Esophagus muscularis mucosa (tissue), 4 donors: ENCODE data around the gene NRXN3. TPM values are rescaled to one million over a fixed set of nuclear protein-coding genes. Genes with fewer than 3 reads are reported as not detected.

Experiments used
- DNase-seq: peaks from one replicate; pipeline ENCODE4 v3.0.0-alpha.2; 2017; ENCODE audit errors: extremely low spot score
- H3K27ac ChIP-seq, 4 donors: fragments of 200-600 bp; sonication (generic); replicated peaks in 1 of 4; 1 replicate in 3 of 4; 2 replicates in 1 of 4; pipeline ENCODE4 v1.5.1; 2016 to 2019; ENCODE audit warnings: mild to moderate bottlenecking in 1 of 4
- H3K27me3 ChIP-seq, 4 donors: fragments of 200-600 bp; sonication (generic); one replicate each; pipeline versions ENCODE4 v1.5.1 to v1.6.0; 2016 to 2019
- H3K36me3 ChIP-seq, 4 donors: fragments of 200-600 bp; sonication (generic); one replicate each; pipeline ENCODE4 v1.5.1; 2016 to 2019
- H3K4me1 ChIP-seq, 4 donors: fragments of 200-600 bp; sonication (generic); one replicate each; pipeline ENCODE4 v1.5.1; 2016 to 2019
- H3K4me3 ChIP-seq, 4 donors: fragments of 200-600 bp; sonication (generic); 1 replicate in 2 of 4; 2 replicates in 2 of 4; pipeline ENCODE4 v1.5.1; 2016 to 2019; ENCODE audit warnings: mild to moderate bottlenecking in 4 of 4, moderate library complexity in 1 of 4
- H3K9me3 ChIP-seq, 4 donors: fragments of 200-600 bp; sonication (generic); 1 replicate in 3 of 4; 2 replicates in 1 of 4; pipeline ENCODE4 v1.5.1; 2016 to 2019
- EP300 ChIP-seq: sonication (generic); formaldehyde crosslinking; IDR thresholded peaks from one replicate; pipeline ENCODE4 v1.6.1; 2017; ENCODE audit warnings: antibody characterized with exemption
- POLR2A ChIP-seq: fragments of 450-650 bp; IDR thresholded peaks from one replicate; pipeline ENCODE4 v1.6.1; 2017; ENCODE audit warnings: antibody characterized with exemption, moderate library complexity, mild to moderate bottlenecking, low read depth
- POLR2AphosphoS5 ChIP-seq, 2 donors: sonication (generic); formaldehyde crosslinking; IDR thresholded peaks; one replicate each; pipeline ENCODE4 v1.6.1; 2017; ENCODE audit warnings: antibody characterized with exemption in 2 of 2
- WGBS: methylation state at CpG from one replicate; pipeline ENCODE4 v1.1.5; 2018; 5-methylcytosine and 5-hydroxymethylcytosine counted together
- intact Hi-C: fragments of 100-400 bp; cut with DNase I; formaldehyde crosslinking; loops from one replicate; pipeline ENCODE4 v1.15.1; 2023
- total RNA-seq, 4 donors: library from RNA; depleted of rRNA; stranded (reverse); fragments of >200 nt; gene quantifications; one replicate each; pipeline versions ENCODE4 v1.1.0 to v1.2.1, GENCODE V29; 2016
- TF ChIP-seq, protein P1 (sequence below), 3 experiments: fragments of 200-600 bp in 2 of 3; fragments of 450-650 bp in 1 of 3; sonication (generic) in 2 of 3; IDR thresholded peaks; one replicate each; pipeline ENCODE4 v1.5.1; 2017 to 2019; ENCODE audit warnings: antibody characterized with exemption in 3 of 3, mild to moderate bottlenecking in 2 of 3, moderate library complexity in 1 of 3

The NRXN3 gene
- total RNA-seq, 4 donors from 2014 or later = 71.1 to 159 (median 122) TPM

DNA sequence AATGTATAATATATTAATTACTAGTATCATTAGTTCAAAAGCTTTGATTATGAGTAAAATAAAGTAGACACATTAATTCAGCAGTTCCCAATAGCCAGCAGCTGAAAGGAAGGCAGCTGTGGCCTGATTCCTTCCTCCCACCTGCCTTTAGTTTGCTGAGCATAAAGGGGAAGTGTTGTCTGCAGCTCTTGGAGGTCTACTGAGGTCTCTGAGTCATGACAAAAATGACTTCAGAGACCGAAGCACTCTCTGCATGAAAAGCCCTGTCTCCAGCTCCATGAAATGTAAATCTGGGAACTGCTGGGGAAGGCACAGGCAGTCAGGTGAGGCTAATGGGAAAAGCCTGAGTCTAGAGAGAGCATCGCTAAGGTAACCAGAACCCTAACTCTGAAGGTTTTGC, 165.4 kb downstream of the NRXN3 start:
- TF ChIP-seq, protein P1, sequence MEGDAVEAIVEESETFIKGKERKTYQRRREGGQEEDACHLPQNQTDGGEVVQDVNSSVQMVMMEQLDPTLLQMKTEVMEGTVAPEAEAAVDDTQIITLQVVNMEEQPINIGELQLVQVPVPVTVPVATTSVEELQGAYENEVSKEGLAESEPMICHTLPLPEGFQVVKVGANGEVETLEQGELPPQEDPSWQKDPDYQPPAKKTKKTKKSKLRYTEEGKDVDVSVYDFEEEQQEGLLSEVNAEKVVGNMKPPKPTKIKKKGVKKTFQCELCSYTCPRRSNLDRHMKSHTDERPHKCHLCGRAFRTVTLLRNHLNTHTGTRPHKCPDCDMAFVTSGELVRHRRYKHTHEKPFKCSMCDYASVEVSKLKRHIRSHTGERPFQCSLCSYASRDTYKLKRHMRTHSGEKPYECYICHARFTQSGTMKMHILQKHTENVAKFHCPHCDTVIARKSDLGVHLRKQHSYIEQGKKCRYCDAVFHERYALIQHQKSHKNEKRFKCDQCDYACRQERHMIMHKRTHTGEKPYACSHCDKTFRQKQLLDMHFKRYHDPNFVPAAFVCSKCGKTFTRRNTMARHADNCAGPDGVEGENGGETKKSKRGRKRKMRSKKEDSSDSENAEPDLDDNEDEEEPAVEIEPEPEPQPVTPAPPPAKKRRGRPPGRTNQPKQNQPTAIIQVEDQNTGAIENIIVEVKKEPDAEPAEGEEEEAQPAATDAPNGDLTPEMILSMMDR (IDR thresholded peaks at IDR 0.05) = no peak
- no peak for TF ChIP-seq POLR2AphosphoS5 (IDR thresholded peaks at IDR 0.05)
- no peak for TF ChIP-seq EP300
- TF ChIP-seq POLR2A = no peak
- H3K36me3 ChIP-seq = no peaks in the 10 kb centered on the region
- 71% methylated on average over 2 of the region's 2 CpGs for WGBS
- intact Hi-C loops = no loop called here
- H3K27ac ChIP-seq = no peak overlapping the region
- no peaks in the 10 kb centered on the region for H3K4me1 ChIP-seq
- no peak overlapping the region for H3K4me3 ChIP-seq
- H3K9me3 ChIP-seq = no peaks in the 10 kb centered on the region
- no peak for DNase-seq
- H3K27me3 ChIP-seq = peaks cover 0 to 5% (median 0%) of the 10 kb centered on the region in 4 donors

- DNase-seq = no peak
- TF ChIP-seq, protein P1 (IDR thresholded peaks at IDR 0.05) = no peak
- TF ChIP-seq EP300 = no peak
- TF ChIP-seq POLR2AphosphoS5 (IDR thresholded peaks at IDR 0.05) = no peak
- no peak for TF ChIP-seq POLR2A
- Histone ChIP-seq H3K4me3 (no peak overlapping the region), H3K27me3 (no peaks in the 10 kb centered on the region), H3K36me3 (no peaks in the 10 kb centered on the region), H3K27ac (no peak overlapping the region), H3K9me3 (no peaks in the 10 kb centered on the region), H3K4me1 (no peaks in the 10 kb centered on the region)
- intact Hi-C loops = no loop called here
- WGBS = 63% methylated on average over 3 of the region's 3 CpGs
These were observed 170.1 kb downstream of the NRXN3 start for GRCh38 chr14:78340250-78340649.

DNA sequence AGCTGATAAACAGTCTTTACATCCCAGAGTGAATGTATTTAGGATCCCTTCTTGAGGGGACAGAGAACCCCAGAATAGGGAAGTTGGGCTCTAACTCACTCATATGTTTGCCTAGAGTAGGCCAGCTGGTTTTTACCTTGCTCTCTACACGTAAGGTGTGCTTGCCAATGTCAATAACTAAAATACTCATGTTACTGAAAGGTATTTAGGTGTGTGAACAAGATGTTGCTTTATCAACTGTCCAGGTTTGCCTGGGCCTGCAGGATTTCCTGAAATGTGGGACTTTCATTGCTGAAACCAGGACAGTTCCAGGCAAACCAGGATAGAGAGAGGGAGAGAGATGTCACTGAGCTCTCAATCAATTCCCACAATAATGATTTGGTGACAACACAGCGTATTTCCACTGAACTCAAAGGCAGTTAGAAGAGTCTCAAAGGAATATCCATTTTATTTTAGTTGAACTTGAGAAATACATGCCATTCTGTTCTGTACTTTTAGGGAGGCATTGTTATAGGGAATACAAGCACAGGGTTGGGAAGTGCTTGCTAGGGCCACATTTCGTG, 171.7 kb downstream of the NRXN3 start:
- intact Hi-C loops = no loop called here
- no peaks in the 10 kb centered on the region for H3K27me3 ChIP-seq
- DNase-seq = no peak
- 70% methylated on average over 3 of the region's 3 CpGs for WGBS
- no peak overlapping the region for H3K27ac ChIP-seq
- no peak overlapping the region for H3K4me3 ChIP-seq
- H3K9me3 ChIP-seq = no peaks in the 10 kb centered on the region
- TF ChIP-seq EP300 = no peak
- TF ChIP-seq, protein P1 (IDR thresholded peaks at IDR 0.05) = no peak
- TF ChIP-seq POLR2AphosphoS5 (IDR thresholded peaks at IDR 0.05) = no peak
- TF ChIP-seq POLR2A = no peak
- H3K4me1 ChIP-seq = no peaks in the 10 kb centered on the region
- H3K36me3 ChIP-seq = no peaks in the 10 kb centered on the region

GRCh38 chr14:78342879-78343278, 172.7 kb downstream of the NRXN3 start:
- Histone ChIP-seq H3K9me3 (no peaks in the 10 kb centered on the region), H3K27me3 (no peaks in the 10 kb centered on the region), H3K4me3 (no peak overlapping the region), H3K36me3 (no peaks in the 10 kb centered on the region), H3K4me1 (no peaks in the 10 kb centered on the region), H3K27ac (no peak overlapping the region)
- intact Hi-C loops = no loop called here
- no peak for DNase-seq
- TF ChIP-seq, protein P1 (IDR thresholded peaks at IDR 0.05) = no peak
- TF ChIP-seq POLR2A (no peak), EP300 (no peak), POLR2AphosphoS5 (IDR thresholded peaks at IDR 0.05) (no peak)
- WGBS = 70% methylated on average over 1 of the region's 1 CpG

- no peaks in the 10 kb centered on the region for H3K27me3 ChIP-seq
- H3K9me3 ChIP-seq = no peaks in the 10 kb centered on the region
- no peak overlapping the region for H3K27ac ChIP-seq
- intact Hi-C loops = no loop called here
- H3K4me1 ChIP-seq = no peaks in the 10 kb centered on the region
- WGBS = no CpG with 5 or more reads among the region's 4 CpGs
- no peaks in the 10 kb centered on the region for H3K36me3 ChIP-seq
- H3K4me3 ChIP-seq = no peak overlapping the region
- DNase-seq = no peak
- TF ChIP-seq EP300 (no peak), POLR2AphosphoS5 (IDR thresholded peaks at IDR 0.05) (no peak), POLR2A (no peak)
- TF ChIP-seq, protein P1 (IDR thresholded peaks at IDR 0.05) = no peak
These were observed 174.1 kb downstream of the NRXN3 start for GRCh38 chr14:78344290-78344689.
